Measurements from ENCODE around the gene GET4. TPM values are rescaled to one million over a fixed set of nuclear protein-coding genes. Genes with fewer than 3 reads are reported as not detected.

GET4 gene
- total RNA-seq, 1 donor from 2014 or later, result 58.3 TPM

Other genes with a start within 250 kb of the GET4 start
- gene DNAAF5, start 149.9 kb upstream of the GET4 start, total RNA-seq, result 22.5 TPM
- 28.4 TPM for gene PRKAR1B, start 149.3 kb upstream of the GET4 start, total RNA-seq
- gene SUN1, start 44.1 kb upstream of the GET4 start, total RNA-seq, result 682 TPM
- 1.6 TPM for gene ADAP1, start 78.1 kb downstream of the GET4 start, total RNA-seq
- 13.7 TPM for gene COX19, start 99.0 kb downstream of the GET4 start, total RNA-seq
- gene CYP2W1, start 106.6 kb downstream of the GET4 start, total RNA-seq, result 19.1 TPM
- gene GPR146, start 168.0 kb downstream of the GET4 start, total RNA-seq, result 15.8 TPM
- gene GPER1, start 211.6 kb downstream of the GET4 start, total RNA-seq, result 6.7 TPM